Measurements from ENCODE around the gene KDR. TPM values are rescaled to one million over a fixed set of nuclear protein-coding genes. Genes with fewer than 3 reads are reported as not detected.

Gene KDR
- polyA plus RNA-seq, 1 of the 3 experiments (the other 2 are of a cell fraction), result not detected

DNA sequence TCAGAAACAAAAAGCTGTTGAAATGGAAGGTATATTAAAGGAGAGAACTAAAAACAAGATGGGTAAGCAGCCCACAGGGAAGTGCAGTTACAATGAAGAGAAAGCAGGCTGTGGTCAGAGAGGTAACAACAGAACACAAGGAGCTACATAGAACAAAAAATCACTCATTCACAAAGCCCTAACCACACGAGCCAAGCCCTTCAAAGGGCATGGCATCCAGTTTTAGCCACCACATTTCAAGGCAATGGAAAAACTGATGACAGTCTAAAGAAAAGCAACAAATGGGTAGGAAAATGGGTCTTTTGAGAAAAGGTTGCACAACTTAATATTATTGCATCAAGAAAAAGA, 37.5 kb downstream of the KDR start:
- CTCF ChIA-PET, result interaction anchor here (0.5 kb wide), 1 partner anchor 1884 kb away, joined by 3 read pairs; no protein-coding TSS in a partner anchor
- H3K79me2 ChIP-seq (ENCODE audit: insufficient read depth), result no peaks in the 10 kb centered on the region
- H3F3A ChIP-seq (replicated peaks; ENCODE audit: insufficient read depth), result no peaks in the 10 kb centered on the region
- H3K36me3 ChIP-seq (replicated peaks in 1 of 2; ENCODE audit: control insufficient read depth in 1 of 2, insufficient read depth in 2 of 2, low read length in 1 of 2), result no peaks in the 10 kb centered on the region
- no peak overlapping the region for H3K27ac ChIP-seq (ENCODE audit: low read depth in 2 of 2, low read length in 1 of 2)
- H4K20me1 ChIP-seq (ENCODE audit: insufficient read depth), result no peaks in the 10 kb centered on the region
- WGBS (ENCODE audit: low lambda C conversion rate), result 11% methylated on average over 1 of the region's 1 CpG
- H3K9me3 ChIP-seq, result no peaks in the 10 kb centered on the region
- TF ChIP-seq, protein P1, sequence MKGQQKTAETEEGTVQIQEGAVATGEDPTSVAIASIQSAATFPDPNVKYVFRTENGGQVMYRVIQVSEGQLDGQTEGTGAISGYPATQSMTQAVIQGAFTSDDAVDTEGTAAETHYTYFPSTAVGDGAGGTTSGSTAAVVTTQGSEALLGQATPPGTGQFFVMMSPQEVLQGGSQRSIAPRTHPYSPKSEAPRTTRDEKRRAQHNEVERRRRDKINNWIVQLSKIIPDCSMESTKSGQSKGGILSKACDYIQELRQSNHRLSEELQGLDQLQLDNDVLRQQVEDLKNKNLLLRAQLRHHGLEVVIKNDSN (IDR thresholded peaks at IDR 0.05; ENCODE audit: borderline replicate concordance, low read depth), result no peak
- TF ChIP-seq ELF1 (IDR thresholded peaks at IDR 0.05), result no peak
- TF ChIP-seq CHD2 (IDR thresholded peaks at IDR 0.05; ENCODE audit: low read length, partially characterized antibody), result no peak
- TF ChIP-seq, protein P2, sequence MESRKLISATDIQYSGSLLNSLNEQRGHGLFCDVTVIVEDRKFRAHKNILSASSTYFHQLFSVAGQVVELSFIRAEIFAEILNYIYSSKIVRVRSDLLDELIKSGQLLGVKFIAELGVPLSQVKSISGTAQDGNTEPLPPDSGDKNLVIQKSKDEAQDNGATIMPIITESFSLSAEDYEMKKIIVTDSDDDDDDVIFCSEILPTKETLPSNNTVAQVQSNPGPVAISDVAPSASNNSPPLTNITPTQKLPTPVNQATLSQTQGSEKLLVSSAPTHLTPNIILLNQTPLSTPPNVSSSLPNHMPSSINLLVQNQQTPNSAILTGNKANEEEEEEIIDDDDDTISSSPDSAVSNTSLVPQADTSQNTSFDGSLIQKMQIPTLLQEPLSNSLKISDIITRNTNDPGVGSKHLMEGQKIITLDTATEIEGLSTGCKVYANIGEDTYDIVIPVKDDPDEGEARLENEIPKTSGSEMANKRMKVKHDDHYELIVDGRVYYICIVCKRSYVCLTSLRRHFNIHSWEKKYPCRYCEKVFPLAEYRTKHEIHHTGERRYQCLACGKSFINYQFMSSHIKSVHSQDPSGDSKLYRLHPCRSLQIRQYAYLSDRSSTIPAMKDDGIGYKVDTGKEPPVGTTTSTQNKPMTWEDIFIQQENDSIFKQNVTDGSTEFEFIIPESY (IDR thresholded peaks at IDR 0.05; ENCODE audit: borderline replicate concordance, low read depth), result no peak
- TF ChIP-seq NRF1 (IDR thresholded peaks at IDR 0.05; ENCODE audit: low read depth, low read length), result no peak
- no peak for TF ChIP-seq GATA2 (CRISPR knock-in tag; IDR thresholded peaks at IDR 0.05)
- TF ChIP-seq, protein P3, sequence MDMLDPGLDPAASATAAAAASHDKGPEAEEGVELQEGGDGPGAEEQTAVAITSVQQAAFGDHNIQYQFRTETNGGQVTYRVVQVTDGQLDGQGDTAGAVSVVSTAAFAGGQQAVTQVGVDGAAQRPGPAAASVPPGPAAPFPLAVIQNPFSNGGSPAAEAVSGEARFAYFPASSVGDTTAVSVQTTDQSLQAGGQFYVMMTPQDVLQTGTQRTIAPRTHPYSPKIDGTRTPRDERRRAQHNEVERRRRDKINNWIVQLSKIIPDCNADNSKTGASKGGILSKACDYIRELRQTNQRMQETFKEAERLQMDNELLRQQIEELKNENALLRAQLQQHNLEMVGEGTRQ (IDR thresholded peaks at IDR 0.05; ENCODE audit: borderline replicate concordance, low read depth, low read length), result no peak
- no peak for TF ChIP-seq TAF1 (IDR thresholded peaks at IDR 0.05; ENCODE audit: borderline replicate concordance, low read depth, low read length)
- no peak for TF ChIP-seq RAD21 (IDR thresholded peaks at IDR 0.05; ENCODE audit: low read length)
- TF ChIP-seq SMC3 (IDR thresholded peaks at IDR 0.05; ENCODE audit: low read depth, low read length), result no peak
- TF ChIP-seq, protein P4, sequence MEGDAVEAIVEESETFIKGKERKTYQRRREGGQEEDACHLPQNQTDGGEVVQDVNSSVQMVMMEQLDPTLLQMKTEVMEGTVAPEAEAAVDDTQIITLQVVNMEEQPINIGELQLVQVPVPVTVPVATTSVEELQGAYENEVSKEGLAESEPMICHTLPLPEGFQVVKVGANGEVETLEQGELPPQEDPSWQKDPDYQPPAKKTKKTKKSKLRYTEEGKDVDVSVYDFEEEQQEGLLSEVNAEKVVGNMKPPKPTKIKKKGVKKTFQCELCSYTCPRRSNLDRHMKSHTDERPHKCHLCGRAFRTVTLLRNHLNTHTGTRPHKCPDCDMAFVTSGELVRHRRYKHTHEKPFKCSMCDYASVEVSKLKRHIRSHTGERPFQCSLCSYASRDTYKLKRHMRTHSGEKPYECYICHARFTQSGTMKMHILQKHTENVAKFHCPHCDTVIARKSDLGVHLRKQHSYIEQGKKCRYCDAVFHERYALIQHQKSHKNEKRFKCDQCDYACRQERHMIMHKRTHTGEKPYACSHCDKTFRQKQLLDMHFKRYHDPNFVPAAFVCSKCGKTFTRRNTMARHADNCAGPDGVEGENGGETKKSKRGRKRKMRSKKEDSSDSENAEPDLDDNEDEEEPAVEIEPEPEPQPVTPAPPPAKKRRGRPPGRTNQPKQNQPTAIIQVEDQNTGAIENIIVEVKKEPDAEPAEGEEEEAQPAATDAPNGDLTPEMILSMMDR (IDR thresholded peaks at IDR 0.05), result no peak
- H3K4me2 ChIP-seq, result no peak overlapping the region
- H2AFZ ChIP-seq (ENCODE audit: low read depth), result no peak overlapping the region
- H3K4me1 ChIP-seq (ENCODE audit: control insufficient read depth in 1 of 2, insufficient read depth in 2 of 2, low read depth in 1 of 2, low read length in 1 of 2), result peaks cover 0 to 12% of the 10 kb centered on the region in 2 experiments; a peak in 1 of 4 replicates
- 0 out of 2 replicates have a peak, but pooled peaks cover 5% of the 10 kb centered on the region for H3K27me3 ChIP-seq (ENCODE audit: insufficient read depth)
- no peak for DNase-seq
- no peak overlapping the region for H3K4me3 ChIP-seq (ENCODE audit: low read depth in 2 of 2, low read length in 1 of 2)
- POLR2A ChIA-PET, result no interaction called here
- H3K9ac ChIP-seq, result no peak overlapping the region
- H3K9me2 ChIP-seq, result no peaks in the 10 kb centered on the region

Data from SK-N-SH (cell line).